SK-N-SH treated with all-trans-retinoic acid at 6 μM for 48 hours (cell line): ENCODE results near the gene RPL7A.

Experiments used
- ARNTL ChIP-seq: fragments of 450-650 bp; formaldehyde crosslinking; IDR thresholded peaks from 2 replicates; pipeline ENCODE4 v1.5.0; 2020; ENCODE audit warnings: low read depth, mild to moderate bottlenecking, moderate library complexity, borderline replicate concordance
- CSRNP3 ChIP-seq: fragments of 250-450 bp; sonication (Bioruptor Pico); IDR thresholded peaks from 2 replicates; pipeline ENCODE4 v1.5.1; 2021; ENCODE audit warnings: mild to moderate bottlenecking, moderate library complexity
- OSR1 ChIP-seq: fragments of 250-450 bp; sonication (Bioruptor Pico); IDR thresholded peaks from 2 replicates; pipeline ENCODE4 v1.8.0; 2022; ENCODE audit warnings: moderate library complexity, mild to moderate bottlenecking, inconsistent platforms
- PATZ1 ChIP-seq: fragments of 250-450 bp; sonication (Bioruptor Pico); IDR thresholded peaks from 2 replicates; pipeline ENCODE4 v1.8.0; 2020; ENCODE audit warnings: mild to moderate bottlenecking, moderate library complexity, borderline replicate concordance
- SNAI2 ChIP-seq: fragments of 250-450 bp; sonication (Bioruptor Pico); IDR thresholded peaks from 2 replicates; pipeline ENCODE4 v1.5.0; 2020; ENCODE audit warnings: mild to moderate bottlenecking, moderate library complexity
- TCF4 ChIP-seq: fragments of 250-450 bp; sonication (Bioruptor Pico); IDR thresholded peaks from 2 replicates; pipeline ENCODE4 v1.8.0; 2021; ENCODE audit warnings: mild to moderate bottlenecking, moderate library complexity, borderline replicate concordance
- TOX ChIP-seq: fragments of 250-450 bp; sonication (Bioruptor Pico); IDR thresholded peaks from 2 replicates; pipeline ENCODE4 v1.8.0; 2021; ENCODE audit warnings: mild to moderate bottlenecking, moderate library complexity, borderline replicate concordance
- ZFP3 ChIP-seq: fragments of 250-450 bp; sonication (Bioruptor Pico); IDR thresholded peaks from 2 replicates; pipeline ENCODE4 v1.5.0; 2020; ENCODE audit warnings: mild to moderate bottlenecking, moderate library complexity
- ZFP30 ChIP-seq: fragments of 450-650 bp; formaldehyde crosslinking; IDR thresholded peaks from 2 replicates; pipeline ENCODE4 v1.5.0; 2022; ENCODE audit warnings: mild to moderate bottlenecking, moderate library complexity
- ZNF565 ChIP-seq: fragments of 450-650 bp; formaldehyde crosslinking; conservative IDR thresholded peaks from 2 replicates; pipeline ENCODE4 v1.5.0; 2020; ENCODE audit warnings: low read depth, mild to moderate bottlenecking, moderate library complexity
- ZNF8 ChIP-seq: fragments of 450-650 bp; formaldehyde crosslinking; IDR thresholded peaks from 2 replicates; pipeline ENCODE4 v1.5.0; 2020; ENCODE audit warnings: mild to moderate bottlenecking, moderate library complexity
- TF ChIP-seq, protein P1 (sequence below): fragments of 250-450 bp; sonication (Bioruptor Pico); IDR thresholded peaks from 2 replicates; pipeline ENCODE4 v1.5.1; 2020; ENCODE audit warnings: low read depth, mild to moderate bottlenecking, moderate library complexity
- TF ChIP-seq, protein P2 (sequence below): fragments of 250-450 bp; sonication (Bioruptor Pico); IDR thresholded peaks from 2 replicates; pipeline ENCODE4 v1.5.0; 2020; ENCODE audit warnings: mild to moderate bottlenecking, moderate library complexity

GRCh38 chr9:133351526-133351907 lies 3.5 kb downstream of the RPL7A start:
- TF ChIP-seq, protein P1, sequence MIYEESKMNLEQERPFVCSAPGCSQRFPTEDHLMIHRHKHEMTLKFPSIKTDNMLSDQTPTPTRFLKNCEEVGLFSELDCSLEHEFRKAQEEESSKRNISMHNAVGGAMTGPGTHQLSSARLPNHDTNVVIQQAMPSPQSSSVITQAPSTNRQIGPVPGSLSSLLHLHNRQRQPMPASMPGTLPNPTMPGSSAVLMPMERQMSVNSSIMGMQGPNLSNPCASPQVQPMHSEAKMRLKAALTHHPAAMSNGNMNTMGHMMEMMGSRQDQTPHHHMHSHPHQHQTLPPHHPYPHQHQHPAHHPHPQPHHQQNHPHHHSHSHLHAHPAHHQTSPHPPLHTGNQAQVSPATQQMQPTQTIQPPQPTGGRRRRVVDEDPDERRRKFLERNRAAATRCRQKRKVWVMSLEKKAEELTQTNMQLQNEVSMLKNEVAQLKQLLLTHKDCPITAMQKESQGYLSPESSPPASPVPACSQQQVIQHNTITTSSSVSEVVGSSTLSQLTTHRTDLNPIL (CRISPR knock-in tag), result no peak
- TF ChIP-seq ZNF565 (CRISPR knock-in tag) (no peak), ZNF8 (CRISPR knock-in tag) (no peak), ZFP30 (CRISPR knock-in tag) (no peak), ZFP3 (CRISPR knock-in tag) (no peak), OSR1 (no peak), SNAI2 (CRISPR knock-in tag) (no peak), ARNTL (no peak), TCF4 (CRISPR knock-in tag) (no peak), CSRNP3 (CRISPR knock-in tag) (no peak), TOX (CRISPR knock-in tag) (no peak), PATZ1 (no peak)
- TF ChIP-seq, protein P2, sequence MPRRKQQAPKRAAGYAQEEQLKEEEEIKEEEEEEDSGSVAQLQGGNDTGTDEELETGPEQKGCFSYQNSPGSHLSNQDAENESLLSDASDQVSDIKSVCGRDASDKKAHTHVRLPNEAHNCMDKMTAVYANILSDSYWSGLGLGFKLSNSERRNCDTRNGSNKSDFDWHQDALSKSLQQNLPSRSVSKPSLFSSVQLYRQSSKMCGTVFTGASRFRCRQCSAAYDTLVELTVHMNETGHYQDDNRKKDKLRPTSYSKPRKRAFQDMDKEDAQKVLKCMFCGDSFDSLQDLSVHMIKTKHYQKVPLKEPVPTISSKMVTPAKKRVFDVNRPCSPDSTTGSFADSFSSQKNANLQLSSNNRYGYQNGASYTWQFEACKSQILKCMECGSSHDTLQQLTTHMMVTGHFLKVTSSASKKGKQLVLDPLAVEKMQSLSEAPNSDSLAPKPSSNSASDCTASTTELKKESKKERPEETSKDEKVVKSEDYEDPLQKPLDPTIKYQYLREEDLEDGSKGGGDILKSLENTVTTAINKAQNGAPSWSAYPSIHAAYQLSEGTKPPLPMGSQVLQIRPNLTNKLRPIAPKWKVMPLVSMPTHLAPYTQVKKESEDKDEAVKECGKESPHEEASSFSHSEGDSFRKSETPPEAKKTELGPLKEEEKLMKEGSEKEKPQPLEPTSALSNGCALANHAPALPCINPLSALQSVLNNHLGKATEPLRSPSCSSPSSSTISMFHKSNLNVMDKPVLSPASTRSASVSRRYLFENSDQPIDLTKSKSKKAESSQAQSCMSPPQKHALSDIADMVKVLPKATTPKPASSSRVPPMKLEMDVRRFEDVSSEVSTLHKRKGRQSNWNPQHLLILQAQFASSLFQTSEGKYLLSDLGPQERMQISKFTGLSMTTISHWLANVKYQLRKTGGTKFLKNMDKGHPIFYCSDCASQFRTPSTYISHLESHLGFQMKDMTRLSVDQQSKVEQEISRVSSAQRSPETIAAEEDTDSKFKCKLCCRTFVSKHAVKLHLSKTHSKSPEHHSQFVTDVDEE, result no peak
